ENCODE data around the gene TBL1XR1. TPM values are rescaled to one million over a fixed set of nuclear protein-coding genes. Genes with fewer than 3 reads are reported as not detected.

The TBL1XR1 gene
- total and polyA plus RNA-seq, 2 of the 4 experiments (the other 2 are of a cell fraction), result 25.2 to 170 TPM

DNA sequence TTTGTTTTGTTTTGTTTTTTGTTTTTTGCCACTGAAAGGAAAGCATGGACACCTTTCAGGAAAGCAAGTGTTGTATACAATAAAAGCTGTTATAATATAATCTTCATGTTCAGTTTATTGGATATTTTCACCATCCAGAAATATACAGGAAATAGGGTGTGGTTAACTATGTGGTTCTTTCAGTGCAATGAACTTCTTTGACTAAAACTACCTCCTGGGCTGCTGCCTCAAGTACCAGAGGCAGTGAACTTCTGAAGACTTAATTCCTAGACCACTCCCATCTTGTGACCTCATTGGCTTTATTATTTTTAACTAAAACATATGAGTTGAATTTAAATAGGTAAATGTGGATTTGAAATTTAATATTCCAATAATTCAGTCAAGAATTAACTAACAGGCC, 27.1 kb upstream of the TBL1XR1 start:
- Histone ChIP-seq H2AFZ (replicated peaks; ENCODE audit: low read length, poor library complexity) (no peak overlapping the region), H3K9me1 (ENCODE audit: insufficient read depth, low read length) (no peaks in the 10 kb centered on the region), H3K4me1 (ENCODE audit: control insufficient read depth, insufficient read depth, low read length) (no peaks in the 10 kb centered on the region), H3K27ac (ENCODE audit: insufficient read depth, low read length) (no peak overlapping the region), H2AK5ac (ENCODE audit: low read depth, low read length) (no peak overlapping the region), H3K4ac (ENCODE audit: low read depth, low read length) (no peak overlapping the region), H3K4me2 (ENCODE audit: low read depth, low read length) (no peak overlapping the region), H2BK120ac (ENCODE audit: low read depth, low read length) (no peak overlapping the region), H3K79me1 (ENCODE audit: low read depth in 1 of 2, low read length in 2 of 2) (no peaks in the 10 kb centered on the region), H3K36me3 (ENCODE audit: control insufficient read depth, insufficient read depth, low read length) (no peaks in the 10 kb centered on the region), H3K18ac (ENCODE audit: low read depth, low read length) (no peak overlapping the region), H4K20me1 (ENCODE audit: insufficient read depth, low read length) (no peaks in the 10 kb centered on the region), H3K4me3 (ENCODE audit: insufficient read depth, low read depth, low read length) (no peak overlapping the region), H4K8ac (ENCODE audit: low read depth in 2 of 2, low read length in 2 of 2) (no peak overlapping the region), H3K9me3 (ENCODE audit: control insufficient read depth, insufficient read depth, low read length) (no peaks in the 10 kb centered on the region; the same call in 1 of the 2 replicates), H2AK9ac (replicated peaks; ENCODE audit: low read depth, low read length, poor library complexity) (no peak overlapping the region), H3K9ac (ENCODE audit: low read depth, low read length) (no peak overlapping the region), H4K5ac (ENCODE audit: low read depth, low read length) (no peak overlapping the region), H3K56ac (ENCODE audit: extremely low read depth, insufficient read depth, low read length) (no peak overlapping the region), H2BK5ac (ENCODE audit: low read depth, low read length, poor library complexity, severe bottlenecking) (no peak overlapping the region), H2BK15ac (ENCODE audit: low read depth, low read length) (no peak overlapping the region), H4K91ac (ENCODE audit: insufficient read depth, low read depth, low read length) (no peak overlapping the region), H3K23ac (ENCODE audit: low read depth, low read length) (no peak overlapping the region), H2BK20ac (ENCODE audit: low read depth, low read length) (no peak overlapping the region), H3K27me3 (ENCODE audit: control insufficient read depth, insufficient read depth, low read length) (no peaks in the 10 kb centered on the region), H3K14ac (replicated peaks; ENCODE audit: low read depth, low read length) (no peak overlapping the region)
- ChIA-PET POLR2A (ENCODE audit: unreplicated experiment) (no interaction called here), CTCF (no interaction called here)
- TF ChIP-seq BHLHE40 (IDR thresholded peaks at IDR 0.05; ENCODE audit: low read depth, low read length) (no peak), RCOR1 (IDR thresholded peaks at IDR 0.05; ENCODE audit: insufficient replicate concordance, low read length) (no peak), POLR2A (IDR thresholded peaks at IDR 0.05; ENCODE audit: low read depth, low read length) (no peak)
- DNase-seq (no peak), ATAC-seq (ENCODE audit: low read depth) (no peak)
- in situ Hi-C loops (cut with MboI; ENCODE audit: low sequenced_read_pairs), result no loop called here
- dilution Hi-C loops (cut with HindIII; ENCODE audit: low sequenced_read_pairs, unreplicated experiment), result no loop called here
- intact Hi-C loops (cut with micrococcal nuclease), result no loop called here
- BruUV-seq (replicated peaks), result no TSS peak

Data from IMR-90 (cell line).